ENCODE measurements around the gene EHD3. TPM values are rescaled to one million over a fixed set of nuclear protein-coding genes. Genes with fewer than 3 reads are reported as not detected.
"Not testable (repeated sequence)": the region's sequence is repeated elsewhere in the genome, so short reads cannot be mapped to it uniquely, and the experiment has no call there.

EHD3 gene
- total RNA-seq, 1 donor from 2014 or later: 2.4 TPM

DNA sequence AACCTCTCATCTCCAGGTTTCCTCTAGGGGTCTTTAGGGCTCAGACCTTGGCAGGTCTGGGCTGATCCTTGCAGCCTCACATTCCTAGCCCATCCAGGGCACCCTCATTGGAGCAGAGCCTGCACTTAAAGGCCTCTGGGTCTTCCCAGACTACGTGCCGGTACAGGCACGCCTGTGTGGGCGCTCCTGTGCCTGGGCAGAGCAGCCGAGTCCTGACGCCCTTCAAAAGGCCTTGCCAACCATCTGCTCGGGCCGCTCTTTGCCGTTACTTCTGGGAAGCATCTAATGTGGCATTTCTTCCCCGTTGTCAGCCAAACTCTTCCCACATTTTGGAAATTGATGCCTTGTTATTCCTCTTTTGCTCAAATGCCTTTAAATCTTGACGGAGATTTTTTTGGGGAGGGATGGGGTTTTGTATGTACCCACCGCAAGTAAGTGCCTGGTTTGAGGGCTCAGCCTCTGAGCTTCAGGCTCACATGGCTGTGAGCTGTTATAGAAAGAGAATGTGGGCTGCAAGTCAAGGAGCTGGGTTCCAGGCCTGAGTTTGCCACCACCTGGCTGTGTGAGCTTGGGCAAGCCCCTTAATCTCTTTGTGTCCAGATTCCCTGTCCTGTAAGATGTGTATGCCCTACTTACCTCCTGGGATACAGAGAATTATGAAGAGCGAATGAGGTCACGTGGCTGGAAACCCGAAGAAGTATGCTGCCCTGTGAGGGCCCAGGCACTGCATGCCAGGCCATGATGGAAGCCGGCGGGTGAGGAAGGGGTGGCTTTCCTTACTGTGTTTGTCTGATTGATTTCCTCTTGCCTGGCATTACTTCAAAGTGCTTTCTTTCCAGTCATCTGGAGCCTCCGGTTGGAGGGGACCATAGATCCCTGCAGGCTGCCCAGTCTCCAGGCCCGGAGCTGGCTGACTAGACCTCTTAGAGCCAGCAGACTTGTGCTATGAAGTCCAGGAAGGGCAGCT is 20.6 kb downstream of the EHD3 start:
- no peak for DNase-seq (ENCODE audit: low spot score)

DNA sequence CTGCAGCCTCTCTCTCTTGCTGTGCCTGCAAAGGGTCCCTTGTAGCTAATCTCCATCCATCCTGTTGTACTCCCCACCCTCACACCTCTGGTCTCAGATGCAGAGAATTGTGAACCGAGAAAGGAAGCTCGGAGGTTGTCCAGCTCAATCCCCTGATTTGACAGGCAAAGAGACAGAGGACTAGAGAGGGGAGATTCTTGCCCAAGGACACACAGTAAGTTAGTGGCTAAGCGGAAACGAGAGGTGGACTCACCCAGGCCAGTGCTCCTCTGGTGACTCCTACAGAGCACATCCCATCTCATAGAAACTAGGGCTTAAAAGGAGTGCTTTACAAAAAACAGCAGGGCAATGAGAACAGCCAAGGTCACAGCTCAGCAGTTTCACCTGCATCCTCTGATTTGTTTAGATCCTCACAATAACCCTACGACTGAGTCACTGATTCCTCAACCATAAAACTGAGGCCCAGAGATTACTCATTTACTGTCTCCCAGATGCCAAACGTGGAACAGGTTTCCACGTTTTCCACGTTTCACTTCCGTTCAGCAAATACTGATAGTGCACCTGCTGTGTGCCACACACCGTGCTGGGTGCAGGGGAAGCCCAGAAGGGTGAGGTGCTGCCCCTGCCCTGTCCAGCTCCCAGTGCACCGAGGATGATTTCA is 22.1 kb downstream of the EHD3 start:
- no peak for DNase-seq (ENCODE audit: low spot score)

DNA sequence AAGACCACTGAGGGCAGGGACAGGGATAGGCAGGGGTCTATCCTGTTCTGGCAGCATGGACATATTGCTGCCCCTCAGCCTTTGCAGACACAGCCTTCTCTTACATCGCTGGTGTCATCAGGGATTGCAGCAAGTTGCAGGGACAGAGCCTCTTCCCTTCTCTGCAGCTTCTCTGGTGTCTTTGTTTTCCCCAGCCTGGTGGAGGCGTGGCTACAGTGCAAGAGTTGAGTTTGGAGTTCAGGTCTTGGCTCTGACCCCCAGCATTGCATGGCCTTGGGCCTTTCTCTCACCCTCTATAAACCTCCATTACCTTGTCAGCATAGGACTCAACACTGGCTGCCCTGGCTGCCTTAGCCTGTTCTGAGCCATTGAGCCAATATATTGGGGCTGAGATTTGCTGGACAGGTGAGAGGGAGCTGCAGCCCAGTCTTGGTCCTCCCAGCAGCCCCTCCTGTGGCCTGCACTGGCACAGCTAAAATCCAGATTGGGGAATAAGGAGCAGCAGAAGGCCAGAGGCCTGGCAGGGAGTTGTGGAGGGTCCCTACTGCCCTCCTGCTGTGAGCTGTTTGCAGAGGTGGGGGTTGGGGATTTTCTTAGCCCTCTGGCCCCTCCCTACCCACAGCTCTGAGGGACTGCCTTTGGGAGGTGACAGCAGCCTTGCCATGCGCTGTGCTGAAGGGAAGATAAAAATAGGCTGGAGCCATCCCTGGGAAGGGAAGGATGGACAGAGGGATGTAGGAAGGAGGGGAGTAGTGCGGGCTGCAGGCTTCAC is 22.8 kb downstream of the EHD3 start:
- DNase-seq (ENCODE audit: low spot score): no peak

DNA sequence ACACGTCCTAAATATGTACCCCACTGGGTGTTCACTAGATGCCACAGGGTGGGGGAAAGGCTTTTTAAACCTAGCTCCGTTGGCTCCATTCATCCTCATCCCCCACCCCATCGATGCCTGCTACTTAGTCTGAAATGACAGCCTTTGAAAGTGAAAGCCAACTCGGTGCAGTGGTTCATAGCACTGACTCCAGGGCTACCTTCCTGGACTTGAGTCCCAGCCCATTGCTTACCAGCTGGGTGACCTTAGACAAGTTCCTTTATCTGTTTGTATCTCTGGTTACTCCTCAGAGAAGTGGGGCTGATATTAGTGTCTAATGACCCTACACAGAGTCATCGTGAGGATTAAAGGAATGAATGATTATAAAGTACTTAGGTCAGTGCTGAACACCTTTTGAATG is 24.4 kb downstream of the EHD3 start:
- no peak for DNase-seq (ENCODE audit: low spot score)

DNA sequence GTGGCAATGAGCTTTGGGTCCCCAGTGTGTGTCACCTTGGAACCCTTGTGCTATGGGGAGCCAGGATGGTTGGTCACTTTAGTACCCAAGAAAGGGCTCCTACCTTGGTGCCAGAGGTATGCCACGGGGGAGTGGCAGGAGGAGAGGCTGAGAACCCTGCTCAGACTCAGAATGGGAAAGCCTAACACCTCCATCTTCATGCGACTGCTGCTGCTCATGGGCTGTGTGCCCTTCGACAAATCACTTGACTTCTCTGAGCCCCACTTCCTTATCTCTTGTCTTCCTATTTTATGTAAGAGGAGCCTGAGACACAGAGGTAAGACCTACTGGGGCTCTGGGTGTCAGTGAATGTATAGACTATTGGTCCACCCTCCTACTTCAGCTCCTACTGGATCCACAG is 25.1 kb downstream of the EHD3 start:
- DNase-seq (ENCODE audit: low spot score): no peak

DNA sequence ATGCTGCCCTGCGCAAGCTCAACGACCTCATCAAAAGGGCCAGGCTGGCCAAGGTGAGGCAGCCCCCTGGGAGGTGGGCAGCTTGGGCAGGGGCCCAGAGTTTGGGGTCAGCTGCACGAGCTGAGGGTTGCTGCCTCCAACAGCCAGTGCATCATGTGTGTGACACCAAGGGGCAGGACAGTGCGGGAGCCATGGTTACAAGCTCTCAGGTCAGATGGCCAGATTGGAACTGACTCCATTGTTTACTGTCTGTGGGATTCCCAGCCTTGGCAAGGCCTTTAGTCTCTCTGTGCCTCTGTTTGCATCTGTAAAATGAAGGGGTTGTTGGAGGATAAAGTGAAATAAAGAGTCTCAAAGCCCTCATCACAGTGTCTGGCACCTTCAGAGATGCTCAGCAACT is 26.9 kb downstream of the EHD3 start:
- no peak for DNase-seq (ENCODE audit: low spot score)

DNA sequence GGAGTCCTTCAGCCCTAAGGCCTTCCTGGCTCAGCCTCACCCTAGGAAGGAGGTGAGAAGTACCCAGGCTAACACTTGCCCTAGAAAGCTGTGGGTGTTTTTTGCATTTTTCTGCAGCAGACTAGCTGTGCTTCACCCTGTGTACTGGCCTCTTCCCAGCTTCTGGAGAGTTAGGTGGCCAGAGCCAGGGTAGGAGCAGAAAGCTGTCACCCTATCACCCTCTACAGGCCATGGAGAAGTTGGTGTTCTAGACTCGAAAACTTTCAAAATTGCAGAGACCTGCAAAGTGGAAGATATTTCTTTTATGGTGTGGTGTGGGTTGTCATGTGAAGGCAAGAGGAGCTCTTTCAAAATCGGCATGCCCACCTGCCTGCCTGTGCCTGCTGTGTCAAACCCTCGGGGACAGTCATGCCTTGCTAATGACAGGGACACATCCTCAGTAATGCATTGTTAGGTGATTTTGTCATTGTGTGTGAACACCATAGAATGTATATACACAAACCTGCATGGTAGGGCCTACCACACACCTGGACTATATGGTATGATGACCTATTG is 29.8 kb downstream of the EHD3 start:
- DNase-seq (ENCODE audit: low spot score): no peak

DNA sequence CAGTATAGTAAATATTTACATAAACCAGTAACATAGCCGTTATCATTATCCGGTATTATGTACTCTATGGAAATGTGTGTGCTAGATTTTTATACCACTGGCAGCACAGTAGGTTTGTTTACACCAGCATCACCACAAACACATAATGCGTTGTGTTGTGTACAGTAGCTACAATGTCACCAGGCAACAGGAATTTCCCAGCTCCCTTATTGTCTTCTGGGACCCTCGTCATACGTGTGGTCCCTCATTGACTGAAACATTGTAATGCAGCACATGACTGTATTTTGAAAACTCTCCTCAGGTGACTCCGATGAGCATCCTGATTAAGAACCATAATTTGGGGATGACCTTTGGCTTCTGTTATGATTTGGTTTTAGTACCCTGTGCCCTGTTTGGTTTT is 31.3 kb downstream of the EHD3 start:
- no peak for DNase-seq (ENCODE audit: low spot score)

DNA sequence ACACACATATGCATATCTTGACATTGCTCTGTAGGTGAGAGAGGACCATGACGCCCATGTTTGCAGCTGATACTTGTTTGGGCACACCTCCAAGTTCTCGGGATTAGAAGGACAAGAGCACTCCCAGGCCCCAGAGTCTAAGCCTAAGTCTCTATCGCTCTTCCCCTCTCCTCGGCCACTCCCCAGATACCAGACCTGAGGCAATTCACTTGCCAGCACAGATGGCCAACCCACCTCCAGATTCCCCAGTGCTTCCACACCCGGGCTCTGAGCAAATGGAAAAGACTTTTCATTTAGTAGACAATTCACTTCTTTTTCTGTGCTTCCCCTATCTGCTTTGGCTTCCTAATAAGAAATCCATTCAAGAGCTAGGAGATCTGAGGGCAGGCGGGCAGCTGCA is 32.9 kb downstream of the EHD3 start:
- no peak for DNase-seq (ENCODE audit: low spot score)

DNA sequence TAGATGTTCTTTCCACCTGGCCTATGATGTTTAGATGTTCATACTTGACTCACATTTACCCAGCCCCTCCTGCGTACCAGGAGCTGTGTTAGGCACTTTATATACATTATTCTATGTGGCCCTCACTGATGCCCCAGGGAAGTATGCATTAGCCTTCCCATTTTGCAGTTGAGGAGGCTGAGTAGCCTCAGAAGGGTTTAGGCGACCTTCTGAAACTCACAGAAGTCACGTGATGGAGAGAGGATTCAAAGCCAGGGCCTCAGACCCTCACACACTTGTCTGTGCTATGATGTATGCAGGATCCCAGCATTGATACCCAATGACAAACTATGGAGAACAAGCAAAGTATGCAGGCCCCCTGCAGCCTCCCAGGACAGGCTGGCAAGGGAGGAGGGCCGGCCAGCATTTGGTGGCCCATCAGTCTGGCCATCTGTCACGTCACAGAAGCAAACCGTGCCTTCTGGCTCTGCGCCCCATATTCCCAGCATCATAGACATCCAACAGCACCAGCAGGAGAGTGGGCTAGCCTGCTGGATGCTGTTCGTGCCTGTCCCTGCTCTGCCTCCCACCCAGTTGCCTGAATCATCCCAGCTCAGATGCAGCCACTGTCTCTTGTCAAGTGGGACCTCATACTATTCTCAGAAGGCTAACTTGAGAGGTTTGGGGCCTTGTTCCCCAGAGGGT is 33.6 kb downstream of the EHD3 start:
- DNase-seq (ENCODE audit: low spot score): no peak

DNA sequence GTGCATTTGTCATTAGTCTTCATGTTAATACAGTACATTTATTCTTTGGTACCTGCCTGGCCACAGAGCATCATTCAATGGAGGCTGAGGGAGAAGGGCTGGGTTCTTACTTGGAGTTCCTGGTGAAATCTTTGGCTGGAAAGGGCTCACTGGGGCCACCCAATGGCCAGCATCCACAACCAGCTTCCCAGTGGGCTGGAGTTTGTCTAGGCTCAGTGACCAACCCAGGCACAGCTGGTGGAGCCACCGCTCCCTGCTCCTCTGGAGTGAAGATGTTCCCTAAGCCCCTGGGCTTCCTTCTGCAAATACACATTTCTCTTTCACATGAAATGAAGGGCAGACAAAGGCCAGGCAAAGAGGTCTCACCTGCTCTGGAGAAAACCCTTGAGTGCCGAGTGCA is 34.4 kb downstream of the EHD3 start:
- no peak for DNase-seq (ENCODE audit: low spot score)

DNA sequence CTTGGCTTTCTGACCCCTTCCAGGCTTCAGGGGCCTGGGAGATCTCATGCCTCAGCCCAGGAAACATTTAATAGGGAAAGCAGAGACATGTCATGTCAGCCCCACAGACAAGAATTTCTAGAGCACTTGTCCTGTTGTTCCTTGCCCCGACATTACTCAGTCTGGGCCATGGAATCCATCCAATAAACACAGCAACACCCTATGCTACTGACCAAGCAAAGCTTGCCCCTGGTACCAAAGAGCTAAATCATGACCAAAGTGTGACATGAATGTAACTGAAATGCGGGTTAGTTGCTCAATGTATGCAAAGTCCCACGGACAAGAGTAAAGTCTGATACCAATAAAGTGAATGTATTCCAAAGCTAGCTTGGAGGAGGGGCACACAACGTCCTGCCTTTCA is 35.1 kb downstream of the EHD3 start:
- no peak for DNase-seq (ENCODE audit: low spot score)

DNA sequence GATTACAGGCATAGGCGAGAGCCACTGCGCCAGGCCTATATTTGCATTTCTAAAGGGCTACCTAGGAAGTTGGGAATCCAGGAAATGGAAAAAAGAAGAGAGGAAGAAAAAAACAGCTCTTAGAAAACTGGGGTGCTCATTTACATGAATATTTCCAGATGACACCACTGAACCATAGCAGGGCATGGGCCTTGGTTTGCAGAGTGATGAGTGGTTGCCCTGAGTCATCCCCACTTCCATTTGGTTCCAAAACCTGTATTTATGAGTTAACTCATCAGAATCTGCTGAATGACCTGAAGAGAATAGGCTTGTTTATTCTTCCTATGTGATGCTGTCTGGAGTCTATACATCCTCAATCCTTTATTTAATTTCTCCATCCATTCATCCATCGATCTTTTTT is 36.2 kb downstream of the EHD3 start:
- DNase-seq (ENCODE audit: low spot score): no peak

DNA sequence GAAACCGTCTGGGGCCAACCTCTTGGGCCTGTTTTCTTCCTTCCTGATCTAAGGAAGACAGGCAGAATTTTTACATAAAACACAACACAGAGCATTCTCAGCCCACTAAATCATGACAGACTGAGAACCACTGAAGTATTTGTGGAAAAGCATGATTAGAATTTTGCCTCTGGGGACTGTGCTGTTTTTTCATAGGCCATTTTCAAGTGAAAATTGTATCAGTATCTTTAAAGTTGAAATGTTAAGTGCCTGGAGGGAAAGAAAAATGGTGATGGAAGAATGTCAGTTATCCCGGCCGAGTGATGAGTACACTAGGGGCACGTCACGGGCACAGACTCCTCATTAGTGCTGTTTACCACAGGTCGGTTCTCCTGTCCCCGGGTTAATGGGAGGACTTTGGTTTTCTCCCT is 36.9 kb downstream of the EHD3 start:
- DNase-seq (ENCODE audit: low spot score): no peak

DNA sequence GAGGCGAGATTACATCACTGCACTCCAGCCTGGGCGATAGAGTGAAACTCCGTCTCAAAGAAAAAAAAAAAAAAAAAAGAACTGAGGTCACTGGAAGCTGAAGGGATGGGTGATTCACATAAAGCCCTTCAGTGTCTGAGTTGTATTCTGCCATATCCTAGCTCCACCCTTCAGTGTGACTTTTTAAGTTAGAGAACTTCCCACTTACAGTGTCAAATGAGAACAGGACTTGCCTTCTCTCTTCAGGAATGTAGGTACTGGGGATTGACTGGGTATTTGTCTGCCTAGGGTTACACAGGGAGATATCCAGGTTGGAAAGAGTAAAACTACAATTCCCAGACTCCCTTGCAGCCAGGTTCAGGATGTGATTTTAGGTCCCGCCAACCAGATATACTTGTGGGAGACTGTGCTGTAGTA is 37.9 kb downstream of the EHD3 start:
- no peak for DNase-seq (ENCODE audit: low spot score)

DNA sequence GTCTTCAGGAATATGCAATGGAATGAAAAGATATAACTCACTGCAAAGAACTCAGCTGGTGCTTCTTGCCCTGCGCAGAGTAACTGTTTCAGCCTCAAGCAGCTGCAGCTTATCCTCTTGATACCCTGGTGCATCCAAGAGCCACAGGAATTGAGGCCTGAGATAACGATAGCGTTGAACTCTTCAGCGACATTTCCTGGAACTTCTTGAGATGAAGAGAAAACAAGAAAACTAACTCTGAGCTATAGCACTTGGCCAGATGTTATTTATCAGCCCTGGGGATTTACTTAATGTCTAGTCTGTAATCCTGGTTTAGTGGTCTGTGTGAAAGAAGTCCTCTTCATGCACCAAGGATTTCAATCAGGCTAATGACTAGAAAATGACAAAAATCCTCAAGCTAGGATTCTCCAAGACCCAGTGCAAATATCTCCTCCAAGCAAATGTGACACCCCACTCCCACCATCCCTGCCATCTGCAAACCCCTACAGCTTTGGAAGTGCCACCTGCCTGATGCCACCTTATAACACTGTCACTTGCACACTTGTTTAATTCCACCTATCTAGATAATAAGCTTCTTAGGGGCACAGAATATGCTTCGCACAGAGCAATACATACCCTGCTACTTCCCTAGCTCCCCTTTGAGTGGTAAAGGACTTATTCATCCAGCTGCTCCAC is 40.6 kb downstream of the EHD3 start:
- no peak for DNase-seq (ENCODE audit: low spot score)

DNA sequence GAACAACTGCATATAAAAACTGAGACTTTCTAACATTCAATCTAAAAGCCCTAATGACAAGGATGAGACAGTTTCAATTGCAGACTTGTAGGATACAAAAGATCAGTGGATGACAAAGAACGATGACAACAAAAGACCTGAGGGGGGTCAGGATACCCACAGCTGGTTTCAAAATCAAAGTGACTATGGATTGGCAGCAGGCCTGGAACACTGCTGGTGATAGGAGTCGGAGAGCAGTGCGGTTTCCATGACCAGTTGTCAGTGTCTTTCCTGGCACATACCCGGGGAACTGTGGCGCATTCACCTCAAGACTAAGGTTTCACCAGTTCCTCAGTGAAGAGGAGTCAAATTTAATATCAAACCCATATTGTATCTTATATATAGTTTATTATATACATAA is 42.0 kb downstream of the EHD3 start:
- DNase-seq (ENCODE audit: low spot score): no peak

DNA sequence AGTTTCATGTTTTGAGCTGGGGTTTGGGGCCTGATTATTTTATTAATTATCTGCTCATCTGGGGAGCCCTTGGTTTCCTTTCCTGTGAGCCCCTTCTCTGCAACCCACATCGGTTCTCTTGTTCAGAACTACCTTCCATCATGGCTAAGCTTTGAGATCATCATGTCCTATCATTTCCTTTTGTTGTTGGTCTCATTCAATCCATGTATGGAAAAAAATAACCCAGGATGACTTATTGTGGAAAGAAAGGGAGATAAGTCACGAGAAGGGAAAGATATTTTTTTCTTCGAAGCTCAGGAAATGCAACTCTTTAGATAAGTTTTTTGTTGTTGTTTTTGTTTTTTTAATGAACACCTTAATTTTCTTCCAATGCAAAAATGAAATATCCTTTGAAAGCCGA is 43.7 kb downstream of the EHD3 start:
- DNase-seq (ENCODE audit: low spot score): no peak

DNA sequence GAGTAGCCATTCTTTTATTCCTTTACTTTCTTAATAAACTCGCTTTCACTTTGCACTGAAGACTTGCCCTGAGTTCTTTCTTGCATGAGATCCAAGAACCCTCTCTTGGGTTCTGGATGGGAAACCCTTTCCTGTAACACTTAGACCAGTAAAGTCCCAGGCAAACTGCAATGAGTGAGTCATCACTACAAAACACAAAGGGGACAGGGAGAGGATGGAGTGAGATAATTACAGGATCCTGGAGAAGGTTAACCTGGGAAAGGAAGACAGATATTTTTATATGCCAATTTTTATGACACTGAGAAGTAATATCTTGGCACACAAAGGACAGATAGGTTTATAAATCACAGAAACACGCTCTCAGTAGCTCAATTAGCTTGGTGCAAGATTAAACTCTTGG is 48.7 kb downstream of the EHD3 start:
- no peak for DNase-seq (ENCODE audit: low spot score)

DNA sequence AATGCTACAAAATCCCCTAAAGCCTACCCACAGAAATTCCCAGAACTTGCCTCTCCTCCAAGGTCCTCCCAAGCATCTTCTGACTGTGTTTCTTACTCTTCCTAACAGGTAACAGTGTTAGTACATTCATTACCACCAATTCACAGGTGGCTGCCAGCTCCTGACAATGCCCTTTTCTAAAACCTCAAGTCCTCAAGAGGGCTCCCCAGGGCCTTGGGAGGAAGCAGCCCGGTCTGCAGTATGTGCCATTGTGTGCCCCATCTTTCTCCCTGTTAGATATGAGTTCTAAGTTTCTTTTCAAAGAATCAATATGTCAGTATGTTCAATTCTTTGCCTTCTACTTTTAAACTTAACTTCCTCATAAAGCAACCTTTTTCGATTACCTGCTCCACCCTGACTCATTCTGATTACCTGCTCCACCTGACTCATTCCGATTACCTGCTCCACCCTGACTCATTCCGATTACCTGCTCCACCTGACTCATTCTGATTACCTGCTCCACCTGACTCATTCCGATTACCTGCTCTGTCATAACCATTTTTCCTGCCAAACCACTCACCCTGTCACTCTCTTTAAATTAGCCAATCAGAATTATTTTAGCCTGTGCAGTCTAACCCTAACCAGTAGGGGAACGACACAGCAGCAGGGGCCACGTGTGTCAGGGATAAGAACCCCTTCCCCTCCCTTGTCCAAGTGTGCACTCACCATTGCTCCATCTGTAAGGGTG is 49.4 kb downstream of the EHD3 start:
- DNase-seq (ENCODE audit: low spot score): not testable (repeated sequence)

Measured in mesenteric fat pad (tissue), 1 donor.